ENCODE measurements around the gene OR5D16. TPM values are rescaled to one million over a fixed set of nuclear protein-coding genes. Genes with fewer than 3 reads are reported as not detected.

The OR5D16 gene
- total RNA-seq, 2 donors from 2014 or later: not detected

DNA sequence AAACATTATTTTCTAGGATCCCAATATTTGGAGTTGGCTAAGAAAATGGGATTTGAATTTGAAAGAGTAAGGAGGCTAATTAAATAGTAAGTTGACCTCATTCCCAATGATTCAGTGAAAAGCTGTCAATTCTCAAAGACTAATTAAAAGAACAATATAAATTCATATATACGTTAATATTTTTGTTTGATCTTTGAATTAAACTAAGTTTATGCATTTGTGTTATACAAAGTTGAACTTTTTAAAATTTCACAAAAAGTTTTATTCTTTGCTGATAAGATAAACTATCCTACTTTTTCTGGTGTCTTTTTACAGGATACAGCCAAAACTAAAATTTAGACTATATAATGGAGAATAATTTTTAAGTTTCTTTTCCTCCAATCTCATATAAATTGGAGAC, 27.5 kb upstream of the OR5D16 start, which contains the start of gene OR5L1:
OR5L1 (plus strand) TSS at position 301 of the 400 bp plus-strand sequence. CDS start 100 bp downstream, outside the sequence.
- TF ChIP-seq, protein P1, sequence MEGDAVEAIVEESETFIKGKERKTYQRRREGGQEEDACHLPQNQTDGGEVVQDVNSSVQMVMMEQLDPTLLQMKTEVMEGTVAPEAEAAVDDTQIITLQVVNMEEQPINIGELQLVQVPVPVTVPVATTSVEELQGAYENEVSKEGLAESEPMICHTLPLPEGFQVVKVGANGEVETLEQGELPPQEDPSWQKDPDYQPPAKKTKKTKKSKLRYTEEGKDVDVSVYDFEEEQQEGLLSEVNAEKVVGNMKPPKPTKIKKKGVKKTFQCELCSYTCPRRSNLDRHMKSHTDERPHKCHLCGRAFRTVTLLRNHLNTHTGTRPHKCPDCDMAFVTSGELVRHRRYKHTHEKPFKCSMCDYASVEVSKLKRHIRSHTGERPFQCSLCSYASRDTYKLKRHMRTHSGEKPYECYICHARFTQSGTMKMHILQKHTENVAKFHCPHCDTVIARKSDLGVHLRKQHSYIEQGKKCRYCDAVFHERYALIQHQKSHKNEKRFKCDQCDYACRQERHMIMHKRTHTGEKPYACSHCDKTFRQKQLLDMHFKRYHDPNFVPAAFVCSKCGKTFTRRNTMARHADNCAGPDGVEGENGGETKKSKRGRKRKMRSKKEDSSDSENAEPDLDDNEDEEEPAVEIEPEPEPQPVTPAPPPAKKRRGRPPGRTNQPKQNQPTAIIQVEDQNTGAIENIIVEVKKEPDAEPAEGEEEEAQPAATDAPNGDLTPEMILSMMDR (IDR thresholded peaks at IDR 0.05): no peak
- no peak for DNase-seq (ENCODE audit: low spot score)

DNA sequence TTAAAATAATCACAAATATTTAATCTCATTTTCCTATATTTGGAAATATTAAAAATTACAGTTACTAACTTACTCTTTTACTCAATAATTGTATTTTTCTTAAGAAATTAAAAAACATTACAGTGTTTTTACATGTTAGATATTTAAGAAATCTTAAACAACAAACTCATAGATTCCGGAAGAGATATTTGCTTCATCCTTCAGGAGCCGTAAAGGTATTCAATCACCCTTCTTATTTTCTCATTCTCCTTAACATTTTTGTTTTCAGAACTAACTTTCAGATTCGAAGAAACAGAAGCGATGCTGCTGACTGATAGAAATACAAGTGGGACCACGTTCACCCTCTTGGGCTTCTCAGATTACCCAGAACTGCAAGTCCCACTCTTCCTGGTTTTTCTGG, 19.2 kb upstream of the OR5D16 start, which contains the start of gene OR5D18:
OR5D18 (plus strand) TSS at position 301 of the 400 bp plus-strand sequence; CDS start at position 301, 0 bp downstream.
- Histone ChIP-seq H3K4me1 (no peaks in the 10 kb centered on the region), H3K27ac (no peak within 1 kb of the TSS), H3K27me3 (no peaks in the 10 kb centered on the region), H3K4me3 (no peak within 1 kb of the TSS), H3K9me3 (no peaks in the 10 kb centered on the region), H3K36me3 (no peaks in the 10 kb centered on the region)
- TF ChIP-seq, protein P1 (IDR thresholded peaks at IDR 0.05): no peak
- no peak for DNase-seq (ENCODE audit: low spot score)

More for the DNA sequence above, 27.5 kb upstream of the OR5D16 start, which contains the start of gene OR5L1:
- no peaks in the 10 kb centered on the region for H3K36me3 ChIP-seq
- H3K27ac ChIP-seq: no peak within 1 kb of the TSS
- no peaks in the 10 kb centered on the region for H3K4me1 ChIP-seq
- no peaks in the 10 kb centered on the region for H3K9me3 ChIP-seq
- no peak within 1 kb of the TSS for H3K4me3 ChIP-seq
- H3K27me3 ChIP-seq: no peaks in the 10 kb centered on the region

- no peaks in the 10 kb centered on the region for H3K36me3 ChIP-seq
- no peaks in the 10 kb centered on the region for H3K4me1 ChIP-seq
- no peak for DNase-seq (ENCODE audit: low spot score)
- TF ChIP-seq, protein P1 (IDR thresholded peaks at IDR 0.05): no peak
- no peak within 1 kb of the TSS for H3K27ac ChIP-seq
- H3K4me3 ChIP-seq: no peak within 1 kb of the TSS
- no peaks in the 10 kb centered on the region for H3K9me3 ChIP-seq
- no peaks in the 10 kb centered on the region for H3K27me3 ChIP-seq
These were observed 11.6 kb upstream of the OR5D16 start, which contains the start of gene OR5L2 for GRCh38 chr11:55826919-55827318. Gene OR5L2, plus strand, starts transcription at chr11:55827219. Its CDS starts 0 bp downstream, at chr11:55827219.

DNA sequence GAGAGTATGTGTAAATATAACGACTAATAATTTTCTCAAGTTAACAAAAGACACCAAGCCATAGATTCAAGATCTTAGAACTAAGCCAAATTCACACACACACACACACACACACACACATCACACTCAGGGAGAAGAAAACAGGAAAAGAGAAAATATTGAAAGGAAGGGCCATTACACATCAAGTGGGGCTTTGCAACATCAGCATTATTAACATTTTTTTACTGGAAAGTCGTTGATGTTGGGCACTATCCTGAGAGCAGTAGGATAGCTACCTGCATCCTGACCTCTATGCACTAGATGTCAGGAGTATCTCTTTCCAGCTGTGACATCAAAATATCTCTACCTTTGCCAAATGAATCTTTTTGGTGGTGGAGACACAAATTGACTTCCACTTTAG, 8.9 kb downstream of the OR5D16 start:
- no peak overlapping the region for H3K4me3 ChIP-seq
- no peaks in the 10 kb centered on the region for H3K36me3 ChIP-seq
- TF ChIP-seq, protein P1 (IDR thresholded peaks at IDR 0.05): no peak
- H3K9me3 ChIP-seq: no peaks in the 10 kb centered on the region
- H3K27ac ChIP-seq: no peak overlapping the region
- H3K27me3 ChIP-seq: no peaks in the 10 kb centered on the region
- no peaks in the 10 kb centered on the region for H3K4me1 ChIP-seq
- no peak for DNase-seq (ENCODE audit: low spot score)

- Histone ChIP-seq H3K27ac (no peak overlapping the region), H3K27me3 (no peaks in the 10 kb centered on the region), H3K9me3 (no peaks in the 10 kb centered on the region), H3K4me3 (no peak overlapping the region), H3K36me3 (no peaks in the 10 kb centered on the region), H3K4me1 (no peaks in the 10 kb centered on the region)
- TF ChIP-seq, protein P1 (IDR thresholded peaks at IDR 0.05): no peak
- no peak for DNase-seq (ENCODE audit: low spot score)
These were observed 10.5 kb downstream of the OR5D16 start for GRCh38 chr11:55849037-55849436.

GRCh38 chr11:55852141-55852540, 13.6 kb downstream of the OR5D16 start:
- no peak for DNase-seq (ENCODE audit: low spot score)
- TF ChIP-seq, protein P1 (IDR thresholded peaks at IDR 0.05): no peak
- H3K4me1 ChIP-seq: no peaks in the 10 kb centered on the region
- H3K4me3 ChIP-seq: no peak overlapping the region
- H3K36me3 ChIP-seq: no peaks in the 10 kb centered on the region
- H3K27ac ChIP-seq: no peak overlapping the region
- H3K9me3 ChIP-seq: no peaks in the 10 kb centered on the region
- H3K27me3 ChIP-seq: no peaks in the 10 kb centered on the region
